Fibroblast of mammary gland (primary cell): Measurements from ENCODE around the gene ASB14.

ENCODE experiments used
- DNase-seq: peaks from one replicate; pipeline ENCODE4 v3.0.0-alpha.2; 2010; ENCODE audit warnings: low read depth
- H3K4me3 ChIP-seq: 2 replicates; pipeline ENCODE4 v1.5.1; 2011; ENCODE audit warnings: low read depth, mild to moderate bottlenecking, low read length, moderate library complexity; ENCODE audit not compliant: control insufficient read depth
- CTCF ChIP-seq: conservative IDR thresholded peaks from 2 replicates; pipeline ENCODE4 v1.5.1; 2011; ENCODE audit warnings: low read depth, low read length, inconsistent platforms; ENCODE audit not compliant: control insufficient read depth, insufficient read depth

The ASB14 gene

GRCh38 chr3:57261929-57262328 lies 30.6 kb downstream of the ASB14 start:
- DNase-seq = no peak
- H3K4me3 ChIP-seq = no peak overlapping the region
- TF ChIP-seq CTCF = no peak

GRCh38 chr3:57261119-57261518 lies 31.4 kb downstream of the ASB14 start:
- no peak for TF ChIP-seq CTCF
- DNase-seq = no peak
- H3K4me3 ChIP-seq = no peak overlapping the region

- DNase-seq = no peak
- no peak for TF ChIP-seq CTCF
- H3K4me3 ChIP-seq = no peak overlapping the region
Observed at GRCh38 chr3:57257678-57258077, 34.8 kb downstream of the ASB14 start.

GRCh38 chr3:57256844-57257243 lies 35.6 kb downstream of the ASB14 start:
- no peak overlapping the region for H3K4me3 ChIP-seq
- no peak for DNase-seq
- no peak for TF ChIP-seq CTCF

GRCh38 chr3:57252404-57252803 lies 40.1 kb downstream of the ASB14 start:
- no peak overlapping the region for H3K4me3 ChIP-seq
- no peak for TF ChIP-seq CTCF
- DNase-seq = peak; percentile 1

GRCh38 chr3:57244946-57245345 lies 47.5 kb downstream of the ASB14 start:
- no peak for DNase-seq
- TF ChIP-seq CTCF = no peak
- no peak overlapping the region for H3K4me3 ChIP-seq

GRCh38 chr3:57234613-57235575 lies 57.6 kb downstream of the ASB14 start:
- H3K4me3 ChIP-seq = no peak overlapping the region
- no peak for DNase-seq
- no peak for TF ChIP-seq CTCF
